ENCODE measurements around the gene SUSD5.
A peak's percentile ranks its signal among the peaks of the same experiment; 100 is the strongest.
"Not testable (repeated sequence)": the region's sequence is repeated elsewhere in the genome, so short reads cannot be mapped to it uniquely, and the experiment has no call there.

SUSD5 gene

DNA sequence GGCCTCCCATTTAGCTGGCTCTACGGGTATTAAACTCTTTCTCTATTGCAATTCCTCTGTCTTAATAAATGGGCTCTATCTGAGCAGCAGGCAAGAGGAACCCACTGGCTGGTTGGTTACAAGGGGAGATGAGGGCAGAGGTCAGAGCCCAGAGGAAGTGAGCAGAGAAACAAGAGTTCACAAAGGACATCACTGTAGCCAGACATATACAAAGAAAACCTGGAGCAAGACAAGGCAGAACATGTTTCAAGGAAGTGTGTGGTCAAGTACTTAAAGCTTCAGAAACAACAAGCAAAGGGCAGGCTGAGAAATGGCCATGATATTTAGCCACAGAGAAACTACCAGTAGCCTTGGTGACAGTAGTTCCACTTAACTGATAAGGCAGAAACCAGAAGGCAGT is 24.3 kb downstream of the SUSD5 start:
- no peak for DNase-seq (ENCODE audit: low spot score)

DNA sequence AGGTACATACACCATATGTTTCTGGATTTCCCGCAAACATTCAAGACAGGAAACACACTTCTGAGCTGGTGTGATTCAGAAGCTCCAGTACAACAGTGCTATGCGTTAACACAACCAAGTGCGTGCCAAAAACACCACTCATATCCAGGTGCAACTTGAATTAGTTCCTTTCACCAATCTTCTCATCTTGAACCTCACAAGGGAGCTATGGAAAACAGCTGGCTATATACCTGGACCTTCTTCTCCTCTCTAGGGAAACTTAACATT is 31.3 kb downstream of the SUSD5 start:
- DNase-seq (ENCODE audit: low spot score): no peak

DNA sequence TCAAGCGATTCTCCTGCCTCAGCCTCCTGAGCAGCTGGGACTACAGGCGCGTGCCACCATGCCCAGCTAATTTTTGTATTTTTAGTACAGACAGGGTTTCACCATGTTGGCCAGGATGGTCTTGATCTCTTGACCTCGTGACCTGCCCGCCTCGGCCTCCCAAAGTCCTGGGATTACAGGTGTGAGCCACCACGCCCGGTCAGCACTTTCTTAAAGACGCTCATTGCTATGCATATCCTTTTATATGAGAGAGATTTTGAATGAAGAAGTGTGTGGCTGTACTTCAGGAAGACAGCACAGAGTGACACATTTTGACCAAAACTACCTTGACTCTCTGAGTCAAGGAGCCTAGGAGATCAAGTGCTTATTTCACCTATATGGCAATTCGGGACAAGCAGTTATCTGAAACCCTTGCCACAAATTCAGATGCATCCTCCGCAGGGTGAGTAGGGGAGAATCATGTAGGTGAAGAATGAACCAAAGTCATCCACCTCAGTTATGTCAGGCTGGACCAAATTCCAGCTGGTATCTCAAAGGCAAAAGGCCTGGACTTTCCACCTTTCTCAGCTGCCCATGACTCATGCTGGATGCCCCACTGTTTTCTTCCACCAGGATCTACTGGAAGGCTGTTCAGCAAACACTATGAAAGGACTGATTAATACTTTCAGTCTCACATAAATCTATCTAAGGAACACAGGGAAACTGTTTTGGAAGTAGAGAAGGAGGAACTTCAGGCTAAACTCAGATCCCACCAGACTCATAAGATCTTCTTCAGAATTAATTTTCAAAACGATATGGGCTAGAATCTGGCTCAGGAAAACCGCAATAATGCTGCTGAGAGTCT is 31.9 kb downstream of the SUSD5 start:
- DNase-seq (ENCODE audit: low spot score): no peak

DNA sequence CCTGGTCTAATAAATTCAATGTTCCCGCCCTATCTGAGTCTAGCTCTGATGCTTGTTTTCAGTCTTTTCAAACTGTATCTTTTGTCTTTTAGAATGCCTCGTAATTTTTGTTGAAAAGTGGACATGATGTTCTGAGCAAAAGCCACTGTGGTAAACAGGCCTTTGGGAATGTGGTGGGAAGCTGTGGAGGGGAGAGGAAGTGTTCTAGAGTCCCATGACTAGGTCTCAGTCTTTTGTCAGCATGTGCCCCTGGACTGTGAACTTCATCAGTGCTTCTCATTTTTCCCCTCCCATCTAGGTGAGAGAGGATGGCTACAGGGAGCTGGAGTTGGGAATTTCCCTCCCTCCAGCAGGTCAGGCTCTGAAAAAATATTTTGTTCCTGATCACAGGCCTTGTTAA is 33.7 kb downstream of the SUSD5 start:
- no peak for DNase-seq (ENCODE audit: low spot score)

DNA sequence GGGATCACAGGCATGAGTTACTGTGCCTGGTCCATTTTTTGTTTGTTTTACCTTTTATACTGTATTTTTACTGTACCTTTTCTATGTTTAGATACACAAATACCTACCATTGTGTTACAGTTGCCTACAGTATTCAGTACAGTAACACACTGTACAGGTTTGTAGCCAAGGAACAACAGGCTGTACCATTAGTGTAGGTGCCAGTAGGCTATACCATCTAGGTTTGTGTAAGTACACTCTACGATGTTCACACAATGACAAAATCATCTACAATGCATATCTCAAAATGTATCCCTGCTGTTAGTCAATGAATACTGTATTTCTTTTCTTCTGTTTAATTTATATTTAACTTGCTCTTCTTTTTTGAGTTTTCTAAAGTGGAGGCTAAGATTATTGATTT is 37.0 kb downstream of the SUSD5 start:
- not testable (repeated sequence) for DNase-seq (ENCODE audit: low spot score)

DNA sequence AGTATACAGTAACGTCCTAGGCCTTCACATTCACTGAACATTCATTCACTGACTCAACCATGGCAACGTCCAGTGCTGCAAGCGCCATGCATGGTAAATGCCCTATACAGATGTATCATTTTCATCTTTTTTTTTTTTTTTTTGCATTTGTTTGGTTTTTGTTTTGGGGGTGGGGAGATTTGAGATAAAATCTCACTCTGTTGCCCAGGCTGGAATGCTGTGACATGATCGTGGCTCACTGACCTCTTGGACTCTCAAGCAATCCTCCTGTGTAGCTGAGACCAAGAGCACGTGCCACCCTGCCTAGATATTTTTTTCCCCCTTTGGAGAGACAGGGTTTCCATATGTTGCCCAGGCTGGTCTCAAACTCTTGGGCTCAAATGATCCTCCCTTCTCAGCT is 37.4 kb downstream of the SUSD5 start:
- DNase-seq (ENCODE audit: low spot score): peak; percentile 23

DNA sequence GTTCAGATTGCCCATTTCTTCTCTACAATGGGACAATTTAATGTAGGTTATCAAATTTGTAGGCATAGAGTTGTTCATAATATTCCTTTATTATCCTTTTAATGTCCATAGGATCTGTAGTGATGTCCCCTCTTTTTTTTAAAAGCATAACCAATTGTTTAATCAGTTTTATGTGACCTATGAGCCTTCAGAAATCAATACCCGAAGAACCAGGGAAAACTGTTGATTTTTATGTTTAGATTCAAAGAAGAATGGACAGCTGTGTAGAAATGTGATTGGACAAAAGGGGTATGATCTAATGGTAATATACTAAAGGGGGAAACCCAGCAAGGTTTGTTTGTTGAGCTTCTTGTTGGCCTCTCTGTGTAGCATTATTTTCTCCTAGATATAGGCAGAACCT is 39.5 kb downstream of the SUSD5 start:
- DNase-seq (ENCODE audit: low spot score): no peak

DNA sequence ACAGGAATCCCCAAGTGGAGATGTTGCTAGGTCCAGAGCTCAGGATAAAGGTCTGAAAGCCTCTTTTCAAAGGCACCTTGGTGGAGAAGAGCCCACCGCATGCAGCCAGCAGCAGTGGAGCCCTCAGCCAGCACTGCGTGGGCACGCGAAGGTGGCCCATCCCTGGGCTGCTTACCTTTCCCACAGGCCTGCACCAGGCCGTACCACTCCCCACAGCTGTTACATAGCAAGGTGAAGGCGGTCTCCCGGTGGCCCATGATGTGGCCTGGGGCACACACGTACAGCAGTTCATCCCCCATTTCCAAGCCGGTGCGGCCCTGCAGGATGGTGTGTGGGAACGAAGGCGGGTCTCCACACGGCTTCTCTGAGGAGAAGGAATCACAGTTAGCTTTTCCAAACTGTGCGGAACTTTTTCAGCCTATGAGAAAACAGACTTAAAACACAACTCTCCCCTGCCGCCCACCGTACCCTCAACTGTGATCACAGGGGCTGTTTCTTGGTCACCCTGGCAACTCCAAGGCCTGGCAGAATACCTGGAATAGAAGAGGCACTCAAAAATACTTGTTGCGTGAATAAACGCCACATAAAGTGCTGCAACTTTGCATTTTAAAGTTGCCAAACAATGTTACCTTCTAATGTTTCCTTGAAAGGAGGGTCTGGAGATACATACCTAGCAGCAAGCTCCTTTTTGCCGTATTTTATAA is 43.7 kb downstream of the SUSD5 start:
- no peak for DNase-seq (ENCODE audit: low spot score)

DNA sequence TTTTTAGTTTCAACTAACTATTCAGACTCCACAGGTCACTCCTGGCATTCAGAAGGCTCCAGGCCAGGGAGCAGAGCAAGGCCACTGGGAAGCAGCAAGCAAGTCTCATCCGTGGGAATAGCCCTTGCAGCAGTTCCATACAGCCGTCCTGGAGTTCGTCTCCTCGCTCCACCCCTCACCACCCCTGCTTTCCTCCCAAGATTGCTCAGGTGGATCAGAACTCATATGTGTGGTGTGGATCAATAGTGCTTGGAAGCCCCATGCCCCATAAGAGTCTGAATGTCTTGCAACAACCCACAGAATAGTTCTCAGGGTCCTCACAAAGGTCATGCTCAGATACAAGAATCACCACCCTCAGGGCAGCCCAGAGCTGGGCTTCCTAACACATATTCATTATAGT is 44.5 kb downstream of the SUSD5 start:
- DNase-seq (ENCODE audit: low spot score): no peak

DNA sequence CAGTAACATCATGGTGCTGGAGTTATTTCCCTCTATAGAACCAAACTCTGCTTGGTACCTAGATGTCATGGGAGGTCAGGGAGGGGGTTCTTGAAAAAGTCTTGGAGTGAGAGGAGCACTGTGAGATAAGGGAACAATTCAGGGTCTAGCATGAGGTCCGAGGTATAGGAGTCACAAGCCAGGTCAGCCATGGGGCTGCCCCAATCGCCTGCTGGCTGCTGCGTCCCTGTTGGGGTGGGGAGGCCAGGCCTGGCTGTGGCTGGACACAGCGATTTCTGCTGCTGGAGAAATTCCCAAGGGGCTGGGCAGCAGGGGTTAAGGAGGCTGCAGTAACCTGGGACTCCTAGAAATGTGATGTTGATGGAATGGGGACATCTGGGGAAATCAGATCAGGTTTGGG is 44.9 kb downstream of the SUSD5 start:
- no peak for DNase-seq (ENCODE audit: low spot score)

DNA sequence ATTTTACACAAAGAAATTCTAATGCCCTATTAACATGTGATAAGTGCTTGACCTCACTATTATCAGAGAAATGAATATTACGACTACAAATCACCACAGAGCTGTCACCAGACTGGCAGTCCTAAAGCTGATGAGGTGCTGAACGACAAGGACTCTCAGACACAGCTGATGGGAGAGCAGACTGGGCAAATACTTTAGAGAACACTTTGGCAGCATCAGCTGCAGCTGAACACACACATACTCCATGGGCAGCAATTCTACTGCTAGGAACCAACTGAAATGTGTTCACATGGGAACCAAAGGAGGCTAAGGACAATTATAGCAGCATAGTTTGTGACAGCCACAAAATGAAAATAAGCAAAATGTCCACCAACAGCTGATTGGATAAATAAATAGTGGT is 45.5 kb downstream of the SUSD5 start:
- no peak for DNase-seq (ENCODE audit: low spot score)

DNA sequence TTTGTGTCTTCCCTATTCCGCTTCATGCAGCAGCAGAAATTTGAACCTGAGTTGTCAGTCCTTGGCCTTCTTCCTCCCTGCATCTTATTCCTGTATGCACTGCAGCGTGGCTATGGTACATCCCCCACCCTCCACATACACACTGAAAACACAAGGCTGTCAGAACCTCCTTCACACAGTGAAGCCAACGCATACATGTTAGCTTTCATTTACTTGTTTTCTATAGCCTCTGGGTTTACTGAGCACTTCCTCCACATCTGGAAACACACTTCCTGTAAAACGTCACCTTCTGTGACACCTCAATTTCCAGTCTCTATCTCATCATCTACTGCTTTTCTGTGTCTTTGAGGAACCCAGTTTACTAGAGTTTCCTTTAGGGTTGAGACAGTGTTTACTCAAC is 47.0 kb downstream of the SUSD5 start:
- no peak for DNase-seq (ENCODE audit: low spot score)

DNA sequence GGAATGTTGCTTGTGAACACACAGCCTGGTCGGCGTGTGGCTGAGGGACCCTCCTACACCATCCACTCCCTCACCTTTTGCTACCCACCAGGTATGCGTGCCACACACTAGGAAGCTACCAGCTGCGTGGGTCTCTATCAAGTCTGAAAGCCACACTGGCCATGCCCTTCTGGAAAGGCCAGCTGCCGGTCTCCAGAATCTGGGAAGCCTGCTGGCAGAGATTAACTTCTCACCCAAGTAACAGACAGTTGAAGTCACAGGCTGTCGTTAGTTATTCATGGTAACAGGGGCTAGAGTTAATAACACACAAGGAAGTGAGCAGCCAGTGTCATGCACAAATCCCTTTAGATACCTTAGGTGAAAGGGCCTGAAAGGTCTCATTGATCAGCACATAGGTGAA is 48.1 kb downstream of the SUSD5 start:
- DNase-seq (ENCODE audit: low spot score): no peak

DNA sequence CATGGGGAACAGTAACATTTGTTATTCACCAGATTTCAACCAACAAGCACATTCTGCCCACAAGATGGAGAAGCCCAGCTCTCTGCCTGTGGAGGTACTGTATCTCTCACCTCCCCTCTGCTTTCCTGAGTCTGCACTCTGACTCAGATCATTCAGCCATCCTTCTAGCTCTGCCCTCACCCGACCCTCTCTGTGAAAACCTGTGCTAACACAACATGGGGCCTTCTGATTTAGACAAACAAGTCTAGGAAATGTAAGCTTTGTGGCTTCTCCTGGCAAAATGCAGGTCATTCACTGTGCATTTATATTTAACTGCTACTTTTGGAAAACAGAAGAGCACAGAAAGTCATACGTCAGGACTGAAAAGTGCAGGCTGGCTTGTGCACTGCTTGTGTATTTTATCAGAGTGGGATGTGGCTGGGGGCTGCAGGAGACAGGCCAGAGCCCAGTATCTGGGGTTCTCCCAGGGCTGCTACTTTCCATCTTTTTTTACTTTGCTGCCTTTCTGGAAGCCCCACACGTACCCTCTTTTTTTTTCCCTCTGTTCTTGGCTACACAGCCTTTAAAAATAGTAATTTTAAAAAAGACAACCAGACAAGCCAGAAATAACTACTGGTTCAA is 50.8 kb downstream of the SUSD5 start:
- no peak for DNase-seq (ENCODE audit: low spot score)

DNA sequence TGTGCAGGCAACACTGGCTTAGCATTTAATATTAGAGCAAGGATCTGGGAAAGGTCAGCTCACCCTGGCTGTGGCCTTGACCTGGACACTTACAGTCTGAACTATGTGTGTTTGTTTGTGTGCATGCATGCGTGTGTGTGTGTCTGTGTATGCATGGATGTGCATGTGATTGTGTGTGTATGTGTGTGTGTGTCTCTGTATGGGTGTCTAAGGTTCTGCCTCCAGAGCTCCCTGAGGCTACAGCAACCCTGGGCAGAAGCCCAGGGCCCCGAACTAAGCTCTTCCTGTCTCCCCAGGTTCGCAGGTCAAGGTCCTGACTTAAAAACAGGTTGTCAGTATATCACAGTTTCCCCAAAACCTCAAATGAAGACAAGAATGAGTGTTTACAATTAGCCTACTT is 51.3 kb downstream of the SUSD5 start:
- DNase-seq (ENCODE audit: low spot score): no peak

DNA sequence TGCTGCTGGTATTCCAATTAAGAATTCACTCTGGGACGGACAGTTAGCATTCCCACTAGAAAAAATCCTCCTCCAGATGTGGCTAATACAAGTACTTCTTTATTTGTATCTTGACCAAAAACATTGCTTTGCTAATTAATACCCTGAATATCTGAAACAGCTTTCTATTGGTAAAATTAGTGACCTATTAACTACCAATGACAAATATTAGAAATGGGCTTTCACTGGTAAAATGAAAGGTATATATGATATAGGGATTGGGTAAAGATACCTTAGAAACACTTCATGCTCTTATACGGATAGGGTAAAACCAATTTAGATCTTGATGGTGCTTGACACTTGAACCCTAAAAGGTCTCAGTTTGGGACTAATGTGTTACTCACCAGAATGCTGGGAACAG is 52.5 kb downstream of the SUSD5 start:
- no peak for DNase-seq (ENCODE audit: low spot score)

DNA sequence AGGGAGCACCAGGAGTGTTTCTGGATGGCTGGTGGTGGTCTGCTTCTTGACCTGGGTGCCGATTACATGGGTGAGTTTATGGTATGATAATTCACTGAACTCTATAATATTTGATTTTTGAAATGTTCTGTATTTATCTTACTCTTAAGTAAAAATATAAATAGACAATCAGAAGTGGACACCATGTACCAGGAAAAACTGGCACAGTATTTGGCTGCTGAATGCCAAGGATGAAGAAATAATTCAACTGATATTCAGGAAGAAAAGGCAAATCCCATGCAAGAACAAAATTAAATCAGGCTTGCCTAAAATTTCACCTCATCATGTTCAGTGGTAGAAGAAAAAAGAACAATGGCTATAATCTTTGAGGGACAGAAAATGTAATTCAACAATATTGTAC is 53.2 kb downstream of the SUSD5 start:
- no peak for DNase-seq (ENCODE audit: low spot score)

DNA sequence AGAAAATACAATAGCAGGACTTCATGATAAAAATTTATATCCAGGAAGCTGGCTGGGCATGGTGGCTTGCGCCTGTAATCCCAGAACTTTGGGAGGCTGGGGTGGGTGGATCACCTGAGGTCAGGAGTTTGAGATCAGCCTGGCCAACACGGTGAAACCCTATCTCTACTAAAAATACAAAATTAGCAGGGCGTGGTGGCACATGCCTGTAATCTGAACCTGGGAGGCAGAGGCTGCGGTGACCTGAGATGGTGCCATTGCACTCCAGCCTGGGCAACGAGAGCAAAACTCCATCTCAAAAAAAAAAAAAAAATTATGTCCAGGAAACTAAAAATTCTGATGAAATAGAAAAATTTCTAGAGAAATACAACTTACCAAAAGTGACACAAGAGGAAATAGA is 56.0 kb downstream of the SUSD5 start:
- DNase-seq (ENCODE audit: low spot score): not testable (repeated sequence)

DNA sequence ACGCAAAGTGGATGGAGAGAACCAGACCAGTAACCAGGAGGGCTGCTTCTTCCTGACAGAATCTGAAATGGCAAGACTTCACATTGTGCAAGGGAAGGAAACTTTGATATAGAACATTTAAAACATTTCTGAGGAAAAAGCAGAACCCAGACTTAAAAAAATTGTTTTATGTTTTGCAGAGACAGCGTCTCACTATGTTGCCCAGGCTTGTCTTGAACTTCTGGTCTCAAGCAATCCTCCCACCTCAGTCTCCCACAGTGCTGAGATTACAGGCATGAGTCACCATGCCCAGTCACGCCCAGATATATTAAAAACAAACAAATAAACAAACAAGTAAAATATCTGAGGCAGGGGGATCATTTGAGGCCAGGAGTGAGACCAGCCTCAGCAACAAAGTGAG is 58.6 kb downstream of the SUSD5 start:
- DNase-seq (ENCODE audit: low spot score): no peak

DNA sequence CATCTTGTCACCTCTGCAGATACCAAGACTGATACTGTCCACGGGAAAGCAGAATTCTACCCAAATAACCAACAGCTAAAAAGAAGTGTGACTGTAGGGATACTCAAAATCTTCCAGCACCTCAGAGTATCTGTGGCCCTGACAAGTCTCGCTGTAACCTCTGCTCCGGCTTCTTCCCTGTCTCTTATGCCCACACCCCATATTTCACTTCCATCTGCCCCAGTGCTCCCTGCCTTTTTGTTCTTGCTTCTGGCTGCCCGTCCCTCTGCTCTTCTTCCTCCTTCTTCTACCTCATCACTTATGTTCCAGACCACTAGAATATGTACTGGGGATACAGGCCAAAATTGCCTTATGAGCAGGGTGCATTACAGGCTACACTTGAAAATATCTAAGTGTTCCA is 59.4 kb downstream of the SUSD5 start:
- no peak for DNase-seq (ENCODE audit: low spot score)

DNA sequence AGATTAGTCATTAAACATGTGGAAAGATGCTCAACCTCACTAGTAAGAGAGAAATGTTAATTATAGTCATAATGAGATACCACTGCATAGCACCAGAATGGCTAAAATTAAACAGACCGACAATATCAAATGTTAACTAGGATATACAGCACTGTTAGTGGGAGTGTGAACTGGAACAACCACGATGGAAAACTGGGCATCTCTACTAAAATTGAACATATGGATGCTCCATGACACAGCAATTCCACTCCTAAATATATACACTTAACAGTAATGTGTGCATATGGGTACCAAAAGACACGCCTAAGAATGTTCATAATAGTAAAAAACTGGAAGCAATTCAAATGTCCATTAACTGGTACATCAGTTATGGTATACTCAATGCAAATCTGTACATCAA is 63.3 kb downstream of the SUSD5 start:
- DNase-seq (ENCODE audit: low spot score): no peak

DNA sequence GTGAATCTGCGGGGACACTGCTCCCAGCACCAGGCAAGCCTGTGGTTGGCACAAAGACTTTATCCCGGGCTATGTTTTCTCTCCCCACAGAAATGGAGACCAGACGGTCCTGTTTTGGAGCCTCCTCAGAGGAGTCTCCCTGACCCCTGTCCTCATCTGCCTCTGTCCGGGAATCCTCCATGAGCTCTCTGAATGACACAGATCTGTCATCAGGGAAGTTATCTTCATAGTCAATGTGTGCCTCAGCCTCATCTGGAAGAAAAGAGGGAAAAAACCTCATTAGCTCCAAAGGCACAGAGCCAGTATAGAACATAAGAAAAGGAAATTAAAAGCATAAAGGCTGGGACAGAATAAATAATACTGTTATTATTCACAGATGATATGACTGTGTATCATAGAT is 64.8 kb downstream of the SUSD5 start:
- no peak for DNase-seq (ENCODE audit: low spot score)

Measured in HuH-7 (cell line).